Brain microvascular endothelial cell (primary cell): ENCODE results near the gene DNASE1L2.

Experiments
- DNase-seq: peaks from one replicate; pipeline ENCODE4 v3.0.0-alpha.2; 2020
- H3K27ac ChIP-seq: fragments of 250-450 bp; sonication (Bioruptor Pico); 2 replicates; pipeline ENCODE4 v1.5.1; 2020; ENCODE audit warnings: mild to moderate bottlenecking, moderate library complexity
- H3K27me3 ChIP-seq: fragments of 250-450 bp; sonication (Bioruptor Pico); replicated peaks from 2 replicates; pipeline ENCODE4 v1.5.1; 2020; ENCODE audit warnings: mild to moderate bottlenecking
- H3K36me3 ChIP-seq: fragments of 250-450 bp; sonication (Bioruptor Pico); replicated peaks from 2 replicates; pipeline ENCODE4 v1.5.1; 2020; ENCODE audit warnings: mild to moderate bottlenecking
- H3K4me3 ChIP-seq: 2 replicates; pipeline ENCODE4 v1.5.1; 2011; ENCODE audit warnings: low read depth, mild to moderate bottlenecking, control low read depth, low read length, moderate library complexity
- CTCF ChIP-seq: IDR thresholded peaks from 2 replicates; pipeline ENCODE4 v1.5.1; 2011; ENCODE audit warnings: low read depth, mild to moderate bottlenecking, moderate library complexity, low read length, control low read depth, inconsistent platforms; ENCODE audit errors: missing control alignments
- in situ Hi-C: cut with HindIII; loops from 2 replicates; pipeline ENCODE4 v1.10.0; 2017; ENCODE audit warnings: low sequenced_read_pairs, low pct_ligation_motif_present

DNASE1L2 gene

GRCh38 chr16:2205967-2206313, 30.3 kb upstream of the DNASE1L2 start:
- Histone ChIP-seq H3K4me3 (peak overlapping the region; percentile 97), H3K27ac (peak overlapping the region; percentile 94), H3K27me3 (no peaks in the 10 kb centered on the region), H3K36me3 (peaks cover 22% of the 10 kb centered on the region)
- TF ChIP-seq CTCF, result no peak
- in situ Hi-C loops, result no loop called here
- DNase-seq, result no peak

GRCh38 chr16:2206420-2206779, 29.8 kb upstream of the DNASE1L2 start:
- Histone ChIP-seq H3K36me3 (peaks cover 22% of the 10 kb centered on the region), H3K27ac (no peak overlapping the region), H3K4me3 (peak overlapping the region; percentile 97), H3K27me3 (no peaks in the 10 kb centered on the region)
- no peak for TF ChIP-seq CTCF
- no peak for DNase-seq
- in situ Hi-C loops, result no loop called here

GRCh38 chr16:2206780-2207433, 29.3 kb upstream of the DNASE1L2 start:
- in situ Hi-C loops, result no loop called here
- Histone ChIP-seq H3K27me3 (no peaks in the 10 kb centered on the region), H3K27ac (no peak overlapping the region), H3K4me3 (no peak overlapping the region), H3K36me3 (peaks cover 22% of the 10 kb centered on the region)
- TF ChIP-seq CTCF, result no peak
- no peak for DNase-seq

- Histone ChIP-seq H3K4me3 (no peak overlapping the region), H3K27me3 (no peaks in the 10 kb centered on the region), H3K27ac (no peak overlapping the region), H3K36me3 (peaks cover 22% of the 10 kb centered on the region)
- TF ChIP-seq CTCF, result no peak
- DNase-seq, result no peak
- in situ Hi-C loops, result no loop called here
These were observed 28.4 kb upstream of the DNASE1L2 start for GRCh38 chr16:2207872-2208271.

- no peak for DNase-seq
- no peak overlapping the region for H3K4me3 ChIP-seq
- no peak for TF ChIP-seq CTCF
- in situ Hi-C loops, result no loop called here
- no peak overlapping the region for H3K27ac ChIP-seq
- H3K36me3 ChIP-seq, result peaks cover 22% of the 10 kb centered on the region
- no peaks in the 10 kb centered on the region for H3K27me3 ChIP-seq
These were observed 27.9 kb upstream of the DNASE1L2 start for GRCh38 chr16:2208308-2208707.

GRCh38 chr16:2208772-2209171, 27.5 kb upstream of the DNASE1L2 start:
- H3K27me3 ChIP-seq, result no peaks in the 10 kb centered on the region
- no peak overlapping the region for H3K27ac ChIP-seq
- no peak for TF ChIP-seq CTCF
- H3K36me3 ChIP-seq, result peaks cover 22% of the 10 kb centered on the region
- in situ Hi-C loops, result no loop called here
- no peak for DNase-seq
- no peak overlapping the region for H3K4me3 ChIP-seq
